ENCODE measurements around the gene CSPG4. TPM values are rescaled to one million over a fixed set of nuclear protein-coding genes. Genes with fewer than 3 reads are reported as not detected.

CSPG4 gene
- total RNA-seq, 2 donors from 2014 or later: 2.1 to 12.7 TPM

DNA sequence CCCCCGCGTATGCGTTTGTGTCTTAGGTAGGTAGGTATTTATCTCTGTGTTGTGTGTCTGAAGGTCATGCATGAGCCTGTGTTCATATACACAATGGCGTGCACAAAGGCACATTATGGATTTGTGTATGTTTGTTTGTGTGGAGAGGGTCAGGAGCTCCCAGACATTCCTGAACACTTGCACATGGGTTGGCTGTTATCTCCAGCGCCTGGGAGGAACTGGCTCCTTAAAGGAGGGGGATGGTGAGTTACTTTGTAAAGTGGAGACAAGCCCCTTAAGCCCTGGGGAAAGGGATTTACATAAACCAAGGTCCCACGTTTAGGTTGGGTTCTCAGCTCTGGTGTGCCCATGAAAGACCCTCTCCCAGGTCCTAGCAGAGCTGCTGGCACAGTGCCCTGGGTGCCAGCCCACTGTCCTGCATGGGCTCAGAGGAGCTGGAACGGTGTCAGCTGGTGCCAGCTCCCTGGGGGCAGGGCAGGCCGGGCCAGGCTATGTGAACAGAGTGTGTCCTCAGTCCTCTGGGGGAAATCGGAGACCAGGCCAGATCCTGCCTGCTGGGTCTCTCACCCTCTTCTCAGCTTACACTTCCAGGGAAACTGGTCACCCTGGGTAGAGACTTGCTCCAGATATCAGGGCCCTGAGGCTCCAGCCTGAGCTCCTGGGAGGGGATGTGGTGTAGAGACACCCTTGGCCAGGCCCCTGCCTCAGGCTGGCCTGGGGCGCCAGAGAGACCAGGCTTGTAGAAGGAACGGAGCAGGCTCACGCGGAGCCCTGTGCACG lies 39.8 kb downstream of the CSPG4 start:
- TF ChIP-seq, protein P1, sequence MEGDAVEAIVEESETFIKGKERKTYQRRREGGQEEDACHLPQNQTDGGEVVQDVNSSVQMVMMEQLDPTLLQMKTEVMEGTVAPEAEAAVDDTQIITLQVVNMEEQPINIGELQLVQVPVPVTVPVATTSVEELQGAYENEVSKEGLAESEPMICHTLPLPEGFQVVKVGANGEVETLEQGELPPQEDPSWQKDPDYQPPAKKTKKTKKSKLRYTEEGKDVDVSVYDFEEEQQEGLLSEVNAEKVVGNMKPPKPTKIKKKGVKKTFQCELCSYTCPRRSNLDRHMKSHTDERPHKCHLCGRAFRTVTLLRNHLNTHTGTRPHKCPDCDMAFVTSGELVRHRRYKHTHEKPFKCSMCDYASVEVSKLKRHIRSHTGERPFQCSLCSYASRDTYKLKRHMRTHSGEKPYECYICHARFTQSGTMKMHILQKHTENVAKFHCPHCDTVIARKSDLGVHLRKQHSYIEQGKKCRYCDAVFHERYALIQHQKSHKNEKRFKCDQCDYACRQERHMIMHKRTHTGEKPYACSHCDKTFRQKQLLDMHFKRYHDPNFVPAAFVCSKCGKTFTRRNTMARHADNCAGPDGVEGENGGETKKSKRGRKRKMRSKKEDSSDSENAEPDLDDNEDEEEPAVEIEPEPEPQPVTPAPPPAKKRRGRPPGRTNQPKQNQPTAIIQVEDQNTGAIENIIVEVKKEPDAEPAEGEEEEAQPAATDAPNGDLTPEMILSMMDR (IDR thresholded peaks at IDR 0.05): no peak
- no peaks in the 10 kb centered on the region for H3K9me3 ChIP-seq
- peak overlapping the region in 1 of 2 donors; percentile 14 for H3K9ac ChIP-seq (ENCODE audit: low read depth in 2 of 2, low read length in 2 of 2)
- intact Hi-C loops (cut with DNase I): no loop called here
- no peaks in the 10 kb centered on the region for H3K4me1 ChIP-seq
- no peak overlapping the region for H3K4me3 ChIP-seq
- H3K36me3 ChIP-seq: no peaks in the 10 kb centered on the region
- H3K27ac ChIP-seq: peak overlapping the region; percentile 40
- DNase-seq: no peak
- H3K27me3 ChIP-seq: no peaks in the 10 kb centered on the region

DNA sequence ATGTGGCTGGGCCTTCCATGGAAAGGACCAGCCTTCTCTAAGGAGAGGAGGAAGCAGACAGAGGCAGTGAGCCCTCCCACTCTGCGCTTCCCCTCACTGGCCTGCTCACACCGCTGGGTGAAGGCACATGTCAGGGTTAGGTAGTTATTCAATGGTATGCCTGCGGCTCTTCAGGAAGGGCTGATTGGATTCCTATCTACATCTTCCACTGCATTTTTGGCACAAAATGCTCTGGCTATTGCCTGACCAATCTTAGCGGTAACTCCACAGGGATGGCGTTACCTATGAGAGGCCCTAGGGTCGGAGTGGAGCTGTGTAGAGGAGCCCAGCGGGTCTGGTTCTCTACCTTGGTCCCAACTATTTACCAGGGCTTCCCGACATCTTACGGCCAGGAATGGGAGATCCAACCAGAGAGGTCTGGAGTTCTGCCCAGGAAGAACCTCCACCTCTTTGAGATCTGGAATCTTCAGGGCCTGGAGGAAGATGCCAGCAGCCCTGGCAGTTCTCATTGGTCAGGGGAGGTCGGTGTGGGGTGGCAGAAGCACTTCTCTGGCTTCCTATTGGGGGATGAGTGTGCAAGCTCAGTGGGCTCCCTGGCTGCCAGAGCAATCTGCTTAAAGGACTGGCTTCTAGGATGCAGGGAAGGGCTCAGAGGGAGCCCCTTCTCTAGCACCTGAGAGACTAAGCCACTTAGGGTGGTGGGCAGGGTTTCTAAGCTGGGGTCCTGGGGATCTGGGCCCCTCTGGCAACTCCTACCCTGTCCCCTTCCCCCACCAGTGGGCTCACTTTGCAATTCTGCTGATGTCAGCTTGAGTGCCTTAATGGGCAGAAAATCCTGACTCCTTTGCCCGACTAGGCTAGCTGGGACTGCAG lies 40.7 kb downstream of the CSPG4 start:
- no peak overlapping the region for H3K27ac ChIP-seq
- intact Hi-C loops (cut with DNase I): no loop called here
- peaks cover 5% of the 10 kb centered on the region for H3K4me1 ChIP-seq
- no peak overlapping the region for H3K4me3 ChIP-seq
- H3K9ac ChIP-seq (ENCODE audit: low read depth in 2 of 2, low read length in 2 of 2): no peak overlapping the region
- TF ChIP-seq, protein P1 (IDR thresholded peaks at IDR 0.05): no peak
- no peaks in the 10 kb centered on the region for H3K27me3 ChIP-seq
- no peaks in the 10 kb centered on the region for H3K9me3 ChIP-seq
- no peak for DNase-seq
- H3K36me3 ChIP-seq: no peaks in the 10 kb centered on the region

DNA sequence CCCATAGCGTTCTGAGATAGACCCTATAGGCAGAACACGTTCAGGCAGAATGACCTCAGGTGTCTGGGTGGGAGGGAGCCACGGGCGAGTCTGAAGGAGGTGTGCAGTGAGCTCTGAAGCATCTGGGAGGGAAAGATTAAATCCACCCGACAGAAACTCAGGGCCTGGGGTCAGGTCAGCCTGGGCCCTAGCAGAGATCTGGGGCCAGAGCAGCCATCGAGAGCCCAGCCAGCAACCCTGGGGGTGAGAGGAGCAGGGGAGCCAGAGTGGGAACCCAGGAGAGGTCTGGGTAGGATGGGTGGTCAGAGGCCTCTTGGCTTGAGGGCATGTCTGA lies 42.8 kb downstream of the CSPG4 start:
- H3K36me3 ChIP-seq: no peaks in the 10 kb centered on the region
- H3K4me1 ChIP-seq: peaks cover 11% of the 10 kb centered on the region
- H3K9me3 ChIP-seq: no peaks in the 10 kb centered on the region
- H3K4me3 ChIP-seq: no peak overlapping the region
- no peak overlapping the region for H3K27ac ChIP-seq
- intact Hi-C loops (cut with DNase I): no loop called here
- H3K9ac ChIP-seq (ENCODE audit: low read depth in 2 of 2, low read length in 2 of 2): no peak overlapping the region
- TF ChIP-seq, protein P1 (IDR thresholded peaks at IDR 0.05): no peak
- no peaks in the 10 kb centered on the region for H3K27me3 ChIP-seq
- no peak for DNase-seq

DNA sequence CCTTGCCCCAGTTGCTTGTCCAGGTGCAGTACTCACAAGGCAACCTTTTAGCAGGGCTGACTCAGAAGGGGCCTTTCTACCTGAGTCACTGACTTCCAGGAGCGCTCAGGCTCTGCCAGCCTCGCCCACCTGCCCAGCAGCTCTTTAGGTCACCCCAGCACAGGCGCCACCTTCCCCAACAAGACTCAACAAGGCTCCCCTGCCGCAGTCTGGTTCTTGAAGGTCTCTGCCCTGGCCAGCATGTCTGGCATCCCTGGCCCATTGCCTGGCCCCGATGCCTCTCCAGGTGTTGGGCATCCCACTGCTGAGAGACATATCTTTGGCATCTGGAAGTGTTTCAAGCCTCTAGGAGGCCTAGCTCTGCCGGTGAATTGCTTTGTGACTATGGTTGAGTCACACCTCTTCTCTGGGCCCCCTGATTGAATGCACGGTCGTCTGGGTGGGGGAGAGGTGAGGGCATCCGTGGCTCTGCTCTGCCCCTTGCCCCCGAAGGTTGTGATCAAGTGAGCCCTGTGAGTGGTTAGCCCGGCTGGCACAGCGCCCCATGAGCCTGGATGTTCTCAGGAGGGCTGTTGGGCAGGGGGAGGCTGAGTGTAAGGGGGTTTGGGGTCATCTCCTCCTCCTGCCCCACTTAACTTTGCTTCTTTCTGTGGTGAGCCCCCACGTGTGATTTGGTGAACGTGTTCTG lies 43.3 kb downstream of the CSPG4 start:
- Histone ChIP-seq H3K9ac (ENCODE audit: low read depth in 2 of 2, low read length in 2 of 2) (no peak overlapping the region), H3K9me3 (no peaks in the 10 kb centered on the region), H3K4me1 (peaks cover 11% of the 10 kb centered on the region), H3K4me3 (no peak overlapping the region), H3K27me3 (no peaks in the 10 kb centered on the region), H3K27ac (no peak overlapping the region), H3K36me3 (no peaks in the 10 kb centered on the region)
- no peak for DNase-seq
- TF ChIP-seq, protein P1 (IDR thresholded peaks at IDR 0.05): no peak
- intact Hi-C loops (cut with DNase I): no loop called here

DNA sequence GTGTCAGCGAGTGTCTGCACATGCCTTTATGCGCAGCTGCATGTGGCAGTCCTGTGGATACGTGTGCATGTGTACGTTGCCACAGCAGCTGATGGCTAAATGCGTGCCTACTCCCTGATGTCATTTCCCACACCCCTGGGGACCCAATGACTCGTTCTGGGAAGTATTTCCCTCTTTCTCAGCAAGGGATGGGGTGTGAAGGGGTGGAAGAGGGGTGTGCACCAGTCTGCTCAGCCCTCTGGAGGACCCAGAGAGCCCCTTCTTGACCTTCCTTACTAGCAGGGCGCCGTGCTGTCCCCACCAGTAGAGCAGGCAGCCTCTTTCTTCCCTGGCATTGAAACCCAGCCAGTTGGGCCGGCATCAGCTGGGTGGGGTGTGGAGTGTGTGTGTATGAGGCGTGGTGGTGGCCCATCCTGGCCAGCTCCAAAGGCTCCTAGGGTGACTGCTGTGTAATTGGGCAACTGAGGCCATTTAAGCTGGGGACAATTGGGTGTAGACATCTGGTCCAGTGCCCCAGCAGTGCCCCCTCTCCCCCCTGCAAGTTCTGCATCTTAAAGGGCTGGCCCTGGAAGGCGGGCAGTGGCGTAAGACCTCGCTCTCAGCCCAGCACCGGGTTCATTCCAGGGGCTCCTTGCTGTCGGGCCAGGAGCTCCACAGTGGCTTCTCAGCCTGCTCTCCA lies 45.7 kb downstream of the CSPG4 start:
- Histone ChIP-seq H3K9ac (ENCODE audit: low read depth in 2 of 2, low read length in 2 of 2) (peak overlapping the region; percentile 30 to 70), H3K4me3 (no peak overlapping the region)
- TF ChIP-seq, protein P1 (IDR thresholded peaks at IDR 0.05): no peak

More for the DNA sequence above, 45.7 kb downstream of the CSPG4 start:
- H3K27me3 ChIP-seq: no peaks in the 10 kb centered on the region
- H3K4me1 ChIP-seq: peaks cover 17% of the 10 kb centered on the region
- H3K36me3 ChIP-seq: no peaks in the 10 kb centered on the region
- H3K27ac ChIP-seq: peak overlapping the region; percentile 75
- no peaks in the 10 kb centered on the region for H3K9me3 ChIP-seq
- peak; percentile 81 for DNase-seq
- intact Hi-C loops (cut with DNase I): no loop called here
